HUES48 (cell line): ENCODE results near the gene H6PD.

Source experiments
- H3K27ac ChIP-seq: one replicate; pipeline ENCODE4 v1.7.0; 2013; ENCODE audit warnings: low read depth, low read length, inconsistent platforms
- H3K27me3 ChIP-seq: 2 replicates; pipeline ENCODE4 v1.6.1; 2013; ENCODE audit warnings: mild to moderate bottlenecking, low read length; ENCODE audit not compliant: control insufficient read depth, insufficient read depth
- H3K36me3 ChIP-seq: 2 replicates; pipeline ENCODE4 v1.6.1; 2013; ENCODE audit warnings: low read length; ENCODE audit not compliant: control insufficient read depth, insufficient read depth
- H3K4me1 ChIP-seq: 2 replicates; pipeline ENCODE4 v1.6.1; 2013; ENCODE audit warnings: mild to moderate bottlenecking, low read length; ENCODE audit not compliant: control insufficient read depth, insufficient read depth
- H3K4me3 ChIP-seq: 2 replicates; pipeline ENCODE4 v1.5.1; 2013; ENCODE audit warnings: mild to moderate bottlenecking, low read depth, low read length
- H3K9ac ChIP-seq: 2 replicates; pipeline ENCODE4 v1.6.1; 2013; ENCODE audit warnings: mild to moderate bottlenecking, low read depth, low read length, moderate library complexity
- H3K9me3 ChIP-seq: 2 replicates; pipeline ENCODE4 v1.6.1; 2013; ENCODE audit warnings: low read length; ENCODE audit not compliant: control insufficient read depth, insufficient read depth

Gene H6PD

DNA sequence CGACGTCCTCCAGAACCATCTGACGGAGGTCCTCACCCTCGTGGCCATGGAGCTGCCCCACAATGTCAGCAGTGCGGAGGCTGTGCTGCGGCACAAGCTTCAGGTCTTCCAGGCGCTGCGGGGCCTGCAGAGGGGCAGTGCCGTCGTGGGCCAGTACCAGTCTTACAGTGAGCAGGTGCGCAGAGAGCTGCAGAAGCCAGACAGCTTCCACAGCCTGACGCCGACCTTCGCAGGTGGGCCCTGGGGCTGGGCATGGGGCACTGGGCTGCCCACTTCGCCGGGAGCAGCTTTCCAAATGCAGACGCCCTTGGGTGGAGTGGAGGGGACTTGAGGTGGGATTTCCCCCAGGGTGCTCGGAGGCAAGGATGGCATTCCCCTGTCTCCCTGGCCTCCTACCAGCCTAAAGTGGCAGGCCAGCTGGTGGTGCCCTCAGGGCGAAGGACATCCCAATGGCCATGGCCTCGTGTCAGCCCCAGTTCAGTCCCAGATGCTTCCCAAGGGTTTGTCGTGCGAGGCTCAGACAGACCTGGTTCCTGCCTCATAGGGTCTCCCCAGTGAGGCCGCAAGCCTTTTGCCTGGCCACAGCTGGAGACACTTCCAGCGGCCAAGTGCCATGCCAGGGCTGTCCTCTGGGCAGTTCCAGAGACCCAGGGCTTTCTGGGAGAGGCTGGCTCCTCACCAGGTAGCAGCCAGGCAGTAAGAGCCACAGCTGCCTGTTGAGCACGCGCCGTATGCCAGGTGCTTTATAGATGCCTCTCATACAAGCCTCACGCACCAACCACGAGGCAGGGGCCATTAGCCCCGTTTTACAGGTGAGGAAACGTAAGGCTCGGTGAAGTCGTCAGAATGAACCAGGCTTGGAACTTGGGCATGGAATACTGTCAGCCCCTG, 27.8 kb downstream of the H6PD start:
- no peaks in the 10 kb centered on the region for H3K36me3 ChIP-seq
- H3K9me3 ChIP-seq: peaks cover 24% of the 10 kb centered on the region
- no peak overlapping the region for H3K27ac ChIP-seq

DNA sequence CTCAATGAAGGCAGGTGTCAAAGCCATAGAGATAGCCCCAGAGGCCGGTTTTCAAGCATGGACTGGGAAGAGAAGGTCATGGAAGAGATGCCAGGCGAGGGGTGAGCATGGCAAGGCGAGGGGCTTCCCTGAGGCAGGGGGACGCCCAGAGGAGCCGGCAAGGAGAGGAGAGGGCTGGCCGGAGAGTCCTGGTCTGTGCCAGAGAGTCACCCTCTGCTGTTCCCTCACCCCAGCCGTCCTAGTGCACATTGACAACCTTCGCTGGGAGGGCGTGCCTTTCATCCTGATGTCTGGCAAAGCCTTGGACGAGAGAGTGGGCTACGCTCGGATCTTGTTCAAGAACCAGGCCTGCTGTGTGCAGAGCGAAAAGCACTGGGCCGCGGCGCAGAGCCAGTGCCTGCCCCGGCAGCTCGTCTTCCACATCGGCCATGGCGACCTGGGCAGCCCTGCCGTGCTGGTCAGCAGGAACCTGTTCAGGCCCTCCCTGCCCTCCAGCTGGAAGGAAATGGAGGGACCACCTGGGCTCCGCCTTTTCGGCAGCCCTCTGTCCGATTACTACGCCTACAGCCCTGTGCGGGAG, 28.8 kb downstream of the H6PD start:
- Histone ChIP-seq H3K4me3 (no peak overlapping the region), H3K9me3 (peaks cover 21% of the 10 kb centered on the region), H3K36me3 (no peaks in the 10 kb centered on the region), H3K9ac (no peak overlapping the region), H3K4me1 (peaks cover 3% of the 10 kb centered on the region; the same call in 1 of the 2 replicates), H3K27me3 (no peaks in the 10 kb centered on the region), H3K27ac (no peak overlapping the region)

More for the DNA sequence above, 27.8 kb downstream of the H6PD start:
- peaks cover 2% of the 10 kb centered on the region; the same call in 1 of the 2 replicates for H3K4me1 ChIP-seq
- H3K9ac ChIP-seq: no peak overlapping the region
- no peak overlapping the region for H3K4me3 ChIP-seq
- H3K27me3 ChIP-seq: no peaks in the 10 kb centered on the region

GRCh38 chr1:9263984-9264872, 29.7 kb downstream of the H6PD start:
- Histone ChIP-seq H3K36me3 (no peaks in the 10 kb centered on the region), H3K9ac (no peak overlapping the region), H3K4me3 (no peak overlapping the region), H3K27me3 (no peaks in the 10 kb centered on the region), H3K4me1 (peaks cover 3% of the 10 kb centered on the region; the same call in 1 of the 2 replicates), H3K9me3 (peaks cover 15% of the 10 kb centered on the region), H3K27ac (no peak overlapping the region)

GRCh38 chr1:9265037-9265436, 30.5 kb downstream of the H6PD start:
- peaks cover 7% of the 10 kb centered on the region for H3K9me3 ChIP-seq
- peaks cover 3% of the 10 kb centered on the region; the same call in 1 of the 2 replicates for H3K4me1 ChIP-seq
- no peak overlapping the region for H3K27ac ChIP-seq
- no peaks in the 10 kb centered on the region for H3K27me3 ChIP-seq
- no peak overlapping the region for H3K4me3 ChIP-seq
- no peak overlapping the region for H3K9ac ChIP-seq
- no peaks in the 10 kb centered on the region for H3K36me3 ChIP-seq

GRCh38 chr1:9265968-9266367, 31.4 kb downstream of the H6PD start:
- Histone ChIP-seq H3K27me3 (no peaks in the 10 kb centered on the region), H3K9ac (no peak overlapping the region), H3K36me3 (no peaks in the 10 kb centered on the region), H3K4me3 (no peak overlapping the region), H3K4me1 (peaks cover 3% of the 10 kb centered on the region; the same call in 1 of the 2 replicates), H3K9me3 (no peaks in the 10 kb centered on the region), H3K27ac (no peak overlapping the region)

DNA sequence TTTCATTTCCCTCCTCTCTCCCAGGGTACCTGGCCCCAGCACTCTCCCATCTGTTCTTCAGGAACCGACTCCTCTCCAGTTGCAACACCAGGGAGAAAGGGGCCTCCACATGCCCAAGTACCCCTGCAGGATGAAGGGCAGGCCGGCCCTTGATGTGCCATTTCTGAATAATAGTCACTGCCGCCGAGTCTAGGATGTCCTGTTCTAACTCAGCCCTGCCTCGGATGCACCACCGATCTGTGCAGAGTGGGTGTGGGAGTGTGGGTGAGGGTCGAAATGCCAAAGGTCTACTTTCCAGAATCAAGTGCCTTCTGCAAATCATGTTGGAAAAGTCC, 32.7 kb downstream of the H6PD start:
- Histone ChIP-seq H3K4me3 (no peak overlapping the region), H3K36me3 (no peaks in the 10 kb centered on the region), H3K27ac (no peak overlapping the region), H3K9me3 (no peaks in the 10 kb centered on the region), H3K27me3 (no peaks in the 10 kb centered on the region), H3K9ac (no peak overlapping the region), H3K4me1 (peaks cover 3% of the 10 kb centered on the region; the same call in 1 of the 2 replicates)

- H3K27me3 ChIP-seq: no peaks in the 10 kb centered on the region
- no peaks in the 10 kb centered on the region for H3K36me3 ChIP-seq
Observed at GRCh38 chr1:9267827-9268581, 33.4 kb downstream of the H6PD start.

GRCh38 chr1:9269078-9269501, 34.5 kb downstream of the H6PD start:
- no peaks in the 10 kb centered on the region for H3K36me3 ChIP-seq
- no peaks in the 10 kb centered on the region for H3K27me3 ChIP-seq
- H3K9me3 ChIP-seq: no peaks in the 10 kb centered on the region
- H3K4me3 ChIP-seq: no peak overlapping the region
- H3K27ac ChIP-seq: no peak overlapping the region
- peaks cover 3% of the 10 kb centered on the region; the same call in 1 of the 2 replicates for H3K4me1 ChIP-seq
- no peak overlapping the region for H3K9ac ChIP-seq

More at GRCh38 chr1:9267827-9268581, 33.4 kb downstream of the H6PD start:
- H3K9me3 ChIP-seq: no peaks in the 10 kb centered on the region
- peaks cover 3% of the 10 kb centered on the region; the same call in 1 of the 2 replicates for H3K4me1 ChIP-seq
- H3K27ac ChIP-seq: no peak overlapping the region
- no peak overlapping the region for H3K4me3 ChIP-seq
- no peak overlapping the region for H3K9ac ChIP-seq

DNA sequence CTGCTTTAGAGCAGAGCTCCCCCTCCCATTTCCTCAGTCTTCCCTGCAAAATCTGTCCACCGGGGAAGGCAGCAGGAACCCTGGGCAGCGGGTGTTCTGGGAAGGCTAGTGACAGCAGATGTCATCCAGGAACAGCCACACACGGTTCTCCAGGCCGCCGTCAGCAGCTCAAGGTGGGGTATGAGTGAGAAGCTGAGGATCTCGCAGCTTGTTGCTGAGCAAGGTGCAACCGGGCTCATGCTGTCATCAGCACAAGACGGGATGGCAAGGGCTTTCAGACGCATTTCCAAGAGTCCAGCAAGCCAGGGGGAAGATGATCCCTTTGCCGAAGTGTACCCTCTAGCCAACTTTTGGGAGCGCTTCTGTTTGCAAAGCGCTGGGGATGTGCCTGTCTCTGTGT, 35.1 kb downstream of the H6PD start:
- H3K4me1 ChIP-seq: peaks cover 3% of the 10 kb centered on the region; the same call in 1 of the 2 replicates
- H3K9me3 ChIP-seq: no peaks in the 10 kb centered on the region
- no peak overlapping the region for H3K27ac ChIP-seq
- H3K27me3 ChIP-seq: no peaks in the 10 kb centered on the region
- H3K4me3 ChIP-seq: no peak overlapping the region
- no peak overlapping the region for H3K9ac ChIP-seq
- H3K36me3 ChIP-seq: no peaks in the 10 kb centered on the region

DNA sequence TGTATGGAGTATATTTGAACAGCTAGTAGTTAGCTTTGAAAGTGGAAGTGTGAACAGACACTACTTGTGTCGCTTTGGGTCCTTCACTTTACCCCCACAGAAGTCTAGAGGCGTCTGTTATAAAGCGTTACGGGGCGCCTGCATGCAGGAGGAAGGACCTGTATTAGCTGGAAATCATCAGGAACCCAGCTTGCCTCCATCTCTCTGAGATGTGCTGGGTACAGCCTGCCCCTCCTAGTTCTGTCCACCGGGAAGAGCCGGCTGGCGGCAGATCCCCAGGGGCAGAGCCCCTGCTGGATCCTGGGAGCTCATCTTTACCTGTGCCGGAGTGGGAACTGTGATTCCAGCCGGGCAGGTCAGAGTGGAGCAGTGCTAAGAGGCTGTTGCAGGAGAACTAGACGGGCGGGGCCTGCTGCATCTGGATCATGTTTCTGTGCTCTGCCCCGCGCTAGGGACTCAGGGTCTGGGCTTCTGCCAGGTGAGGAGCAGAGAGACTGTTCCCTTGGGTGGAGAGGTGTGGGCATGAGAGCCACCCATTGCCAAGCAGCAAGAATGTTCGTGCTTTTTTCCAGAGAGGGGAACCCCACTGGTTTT, 35.8 kb downstream of the H6PD start:
- Histone ChIP-seq H3K9ac (no peak overlapping the region), H3K27ac (no peak overlapping the region), H3K27me3 (no peaks in the 10 kb centered on the region), H3K4me1 (peaks cover 4% of the 10 kb centered on the region; the same call in 1 of the 2 replicates), H3K9me3 (no peaks in the 10 kb centered on the region), H3K36me3 (no peaks in the 10 kb centered on the region), H3K4me3 (no peak overlapping the region)
